HepG2 (cell line): ENCODE results near the gene CDK5RAP2. TPM values are rescaled to one million over a fixed set of nuclear protein-coding genes. Genes with fewer than 3 reads are reported as not detected.

ENCODE experiments used
- ATAC-seq: fragments of 200-7000 bp; cut with Tn5 transposase; 3 replicates; pipeline ENCODE4 v1.9.1; 2020; ENCODE audit warnings: mild to moderate bottlenecking, moderate library complexity
- BruUV-seq: library from RNA; stranded (reverse); fragments of 400-500 nt; replicated peaks from 2 replicates; lab custom pipeline; 2021; lab: Mats Ljungman, UMichigan
- CTCF ChIA-PET: fragments of 300-600 bp; formaldehyde crosslinking; extraction: SDS; loops from one replicate; lab custom pipeline; 2021; ENCODE audit warnings: low total read pairs, inconsistent platforms, low intra/inter-chr PET ratio; lab: Yijun Ruan, JAX
- POLR2A ChIA-PET: fragments of 350-600 bp; sonication (Branson Sonifier 250); formaldehyde crosslinking; loops from one replicate; lab custom pipeline; 2020; ENCODE audit warnings: antibody characterized with exemption, inconsistent platforms; lab: Yijun Ruan, JAX
- DNase-seq: peaks from one replicate; pipeline ENCODE4 v3.0.0-alpha.2; 2015; ENCODE audit warnings: low spot score
- FAIRE-seq: peaks from 3 replicates; lab custom pipeline; 2011; peaks lifted over from hg19 to GRCh38; lab: Jason Lieb, UNC
- H2AFZ ChIP-seq: one replicate; pipeline ENCODE4 v1.6.1; 2011; ENCODE audit warnings: low read length, inconsistent platforms
- H3K27ac ChIP-seq: fragments of 300-600 bp; 3 replicates; pipeline ENCODE4 v1.8.0; 2011; ENCODE audit warnings: mixed run types, mild to moderate bottlenecking, mixed read lengths, low read length, inconsistent platforms; ENCODE audit not compliant: insufficient read depth; ENCODE audit errors: extremely low read length
- H3K27me3 ChIP-seq, 2 experiments: fragments of 200-600 bp in 1 of 2; 2 replicates in 1 of 2; 3 replicates in 1 of 2; pipeline versions ENCODE4 v1.6.0 to v1.8.0; 2011; ENCODE audit warnings: low read length in 2 of 2, mild to moderate bottlenecking in 2 of 2, moderate library complexity in 2 of 2, inconsistent platforms in 1 of 2; ENCODE audit not compliant: insufficient read depth in 2 of 2, control insufficient read depth in 1 of 2
- H3K36me3 ChIP-seq, 2 experiments: fragments of 200-600 bp in 1 of 2; replicated peaks in 1 of 2; 2 replicates in 1 of 2; 3 replicates in 1 of 2; pipeline versions ENCODE4 v1.5.1 to v1.8.0; 2011; ENCODE audit warnings: low read length in 2 of 2, inconsistent platforms in 1 of 2; ENCODE audit not compliant: insufficient read depth in 2 of 2, control insufficient read depth in 1 of 2
- H3K4me1 ChIP-seq: 2 replicates; pipeline ENCODE4 v1.5.1; 2012; ENCODE audit warnings: low read length, inconsistent platforms; ENCODE audit not compliant: insufficient read depth
- H3K4me2 ChIP-seq: 2 replicates; pipeline ENCODE4 v1.6.0; 2011; ENCODE audit warnings: low read depth, low read length, inconsistent platforms
- H3K4me3 ChIP-seq, 3 experiments: fragments of 200-600 bp in 1 of 3; sonication (generic), shearing (Covaris generic) in 1 of 3; replicated peaks in 1 of 3; 2 replicates each; pipeline ENCODE4 v1.5.1; 2011 to 2016; ENCODE audit warnings: low read length in 3 of 3, inconsistent platforms in 2 of 3, low read depth in 2 of 3, mild to moderate bottlenecking in 2 of 3, control low read depth in 1 of 3, mixed read lengths in 1 of 3; ENCODE audit not compliant: insufficient read depth in 1 of 3
- H3K79me2 ChIP-seq: one replicate; pipeline ENCODE4 v1.6.1; 2011; ENCODE audit warnings: low read length, inconsistent platforms; ENCODE audit not compliant: insufficient read depth
- H3K9ac ChIP-seq: 2 replicates; pipeline ENCODE4 v1.6.0; 2011; ENCODE audit warnings: mild to moderate bottlenecking, low read depth, low read length, inconsistent platforms; ENCODE audit not compliant: insufficient read depth
- H3K9me3 ChIP-seq: 2 replicates; pipeline ENCODE4 v1.5.1; 2012; ENCODE audit warnings: mild to moderate bottlenecking, low read length
- H4K20me1 ChIP-seq: 2 replicates; pipeline ENCODE4 v1.6.0; 2011; ENCODE audit warnings: inconsistent platforms, mild to moderate bottlenecking, low read length, moderate library complexity; ENCODE audit not compliant: insufficient read depth
- AGO2 ChIP-seq: fragments of 200-400 bp; formaldehyde crosslinking; optimal IDR thresholded peaks from 2 replicates; pipeline ENCODE3; 2017; ENCODE audit warnings: mild to moderate bottlenecking, low read depth, low read length, moderate library complexity
- CHD4 ChIP-seq: fragments of 200-600 bp; sonication (generic); IDR thresholded peaks from 2 replicates; pipeline ENCODE4 v1.7.0; 2017; ENCODE audit warnings: mild to moderate bottlenecking, low read length, borderline replicate concordance
- CSRNP1 ChIP-seq: sonication (generic); formaldehyde crosslinking; IDR thresholded peaks from 2 replicates; pipeline ENCODE4 v1.8.1; 2023; ENCODE audit warnings: mild to moderate bottlenecking, missing genetic modification reagents
- GATA4 ChIP-seq: sonication (generic); IDR thresholded peaks from 2 replicates; pipeline ENCODE4 v1.6.1; 2016; ENCODE audit warnings: antibody characterized with exemption, low read depth, borderline replicate concordance
- HNRNPL ChIP-seq: fragments of 200-400 bp; formaldehyde crosslinking; IDR thresholded peaks from 2 replicates; pipeline ENCODE4 v1.6.1; 2017; ENCODE audit warnings: mild to moderate bottlenecking, low read depth, low read length
- HNRNPLL ChIP-seq: fragments of 200-400 bp; formaldehyde crosslinking; IDR thresholded peaks from 2 replicates; pipeline ENCODE4 v1.6.1; 2017; ENCODE audit warnings: mild to moderate bottlenecking, low read depth, low read length; ENCODE audit not compliant: poor library complexity, severe bottlenecking
- KDM1A ChIP-seq: IDR thresholded peaks from 2 replicates; pipeline ENCODE4 v1.6.1; 2016; ENCODE audit warnings: missing compliant biosample characterization
- KLF15 ChIP-seq: sonication (generic); formaldehyde crosslinking; IDR thresholded peaks from 2 replicates; pipeline ENCODE4 v1.8.1; 2023; ENCODE audit warnings: borderline replicate concordance, mild to moderate bottlenecking, inconsistent platforms, missing genetic modification reagents, mixed read lengths
- NCOA2 ChIP-seq: sonication (generic); formaldehyde crosslinking; IDR thresholded peaks from 2 replicates; pipeline ENCODE4 v1.8.0; 2022; ENCODE audit warnings: inconsistent platforms
- NFATC3 ChIP-seq: sonication (generic); formaldehyde crosslinking; IDR thresholded peaks from 2 replicates; pipeline ENCODE4 v1.5.1; 2020; ENCODE audit warnings: mild to moderate bottlenecking, missing genetic modification reagents
- SYNCRIP ChIP-seq: fragments of 200-400 bp; formaldehyde crosslinking; IDR thresholded peaks from 2 replicates; pipeline ENCODE4 v1.6.1; 2018; ENCODE audit warnings: mild to moderate bottlenecking, low read depth, low read length; ENCODE audit not compliant: insufficient read depth
- TGIF2 ChIP-seq: IDR thresholded peaks from 2 replicates; pipeline ENCODE4 v1.6.1; 2016; ENCODE audit warnings: control low read depth, missing compliant biosample characterization
- ZBTB25 ChIP-seq: IDR thresholded peaks from 2 replicates; pipeline ENCODE4 v1.6.1; 2018; ENCODE audit warnings: missing genetic modification reagents
- ZMYM3 ChIP-seq: sonication (generic); formaldehyde crosslinking; IDR thresholded peaks from 2 replicates; pipeline ENCODE4 v1.5.1; 2020; ENCODE audit warnings: mild to moderate bottlenecking, missing genetic modification reagents
- ZNF160 ChIP-seq: sonication (generic); formaldehyde crosslinking; IDR thresholded peaks from 2 replicates; pipeline ENCODE4 v1.8.0; 2022; ENCODE audit warnings: mild to moderate bottlenecking, inconsistent platforms, missing genetic modification reagents
- ZNF317 ChIP-seq: sonication (generic); formaldehyde crosslinking; IDR thresholded peaks from 2 replicates; pipeline ENCODE4 v1.5.0; 2020; ENCODE audit warnings: mild to moderate bottlenecking, missing genetic modification reagents
- ZNF431 ChIP-seq: sonication (generic); formaldehyde crosslinking; IDR thresholded peaks from 2 replicates; pipeline ENCODE4 v1.9.0; 2022; ENCODE audit warnings: missing genetic modification reagents, low read depth, mild to moderate bottlenecking, borderline replicate concordance
- ZNF432 ChIP-seq: sonication (generic); formaldehyde crosslinking; IDR thresholded peaks from 2 replicates; pipeline ENCODE4 v1.5.0; 2020; ENCODE audit warnings: missing genetic modification reagents, mild to moderate bottlenecking, borderline replicate concordance
- ZNF563 ChIP-seq: sonication (generic); formaldehyde crosslinking; IDR thresholded peaks from 2 replicates; pipeline ENCODE4 v1.8.0; 2022; ENCODE audit warnings: mild to moderate bottlenecking, moderate library complexity, missing genetic modification reagents
- ZNF605 ChIP-seq: sonication (generic); formaldehyde crosslinking; IDR thresholded peaks from 2 replicates; pipeline ENCODE4 v1.8.0; 2022; ENCODE audit warnings: mild to moderate bottlenecking, missing genetic modification reagents
- ZNF629 ChIP-seq: sonication (generic); formaldehyde crosslinking; conservative IDR thresholded peaks from 2 replicates; pipeline ENCODE4 v1.5.0; 2020; ENCODE audit warnings: missing genetic modification reagents
- ZNF768 ChIP-seq: sonication (generic); formaldehyde crosslinking; IDR thresholded peaks from 2 replicates; pipeline ENCODE4 v1.4.0; 2020; ENCODE audit warnings: missing genetic modification reagents
- ZNF781 ChIP-seq: sonication (generic); formaldehyde crosslinking; IDR thresholded peaks from 2 replicates; pipeline ENCODE4 v1.5.1; 2020; ENCODE audit warnings: borderline replicate concordance, mild to moderate bottlenecking, missing genetic modification reagents; ENCODE audit errors: not compliant biosample characterization
- WGBS: methylation state at CpG from one replicate; pipeline ENCODE4 v1.1.6; 2017; ENCODE audit warnings: low lambda C conversion rate; 5-methylcytosine and 5-hydroxymethylcytosine counted together
- in situ Hi-C: cut with HindIII; loops from 2 replicates; pipeline ENCODE4 v1.10.0; 2017; ENCODE audit warnings: low pct_unique_long_range_greater_than_20kb; ENCODE audit not compliant: extremely low pct_ligation_motif_present
- intact Hi-C: fragments of 100-400 bp; cut with micrococcal nuclease; formaldehyde crosslinking; loops from one replicate; pipeline ENCODE4 v1.10.0; 2022; ENCODE audit not compliant: unreplicated experiment
- polyA plus RNA-seq, 8 experiments: library from polyadenylated mRNA; depleted of rRNA in 3 of 8; stranded (reverse) in 7 of 8; unstranded in 1 of 8; fragments of >200 nt; fragmentation: Illumina TruSeq in 4 of 8; extraction: Trizol in 4 of 8; gene quantifications; 2 replicates each; pipeline versions ENCODE4 v1.2.1 to v1.2.3, GENCODE V29; 2011 to 2016; ENCODE audit warnings: low read depth in 4 of 8, missing spikeins in 1 of 8, mixed read lengths in 1 of 8; ENCODE audit not compliant: insufficient read depth in 1 of 8
- total RNA-seq, 5 experiments: library from RNA; depleted of rRNA; stranded (reverse); fragments of >200 nt; fragmentation: Illumina TruSeq; extraction: Trizol; gene quantifications; 2 replicates each; pipeline ENCODE4 v1.2.3, GENCODE V29; 2016; ENCODE audit warnings: low read depth in 1 of 5

CDK5RAP2 gene
- total and polyA plus RNA-seq, 2 of the 13 experiments (the other 11 are each of a cell fraction or from before 2014, with no cell fraction given) = 31.8 to 42.2 TPM

- peak overlapping the region; percentile 94 for H3K27ac ChIP-seq
- BruUV-seq = TSS peak; percentile 33
- CTCF ChIA-PET = no interaction called here
- H3K36me3 ChIP-seq = peaks cover 1 to 17% of the 10 kb centered on the region in 2 experiments
- H3K4me2 ChIP-seq = peak overlapping the region; percentile 70
- intact Hi-C loops (no loop called here), in situ Hi-C loops (no loop called here)
- H3K27me3 ChIP-seq = no peaks in the 10 kb centered on the region
- POLR2A ChIA-PET = interaction anchor here (0.8 to 2.3 kb wide), 7 partner anchors 10 to 186 kb away, joined by 3 to 20 read pairs (median 5); no protein-coding TSS in a partner anchor
- FAIRE-seq = no peak
- H3K4me3 ChIP-seq = peak overlapping the region in 2 of 3 experiments; percentile 13 to 46; a peak in 2 of 6 replicates
- 39% methylated on average over 16 of the region's 16 CpGs for WGBS
- no peak overlapping the region for H2AFZ ChIP-seq
- DNase-seq = no peak
- ATAC-seq = no peak
- peak overlapping the region; percentile 60 for H3K9ac ChIP-seq
- H3K9me3 ChIP-seq = no peaks in the 10 kb centered on the region
- H4K20me1 ChIP-seq = no peaks in the 10 kb centered on the region
- H3K4me1 ChIP-seq = peaks cover 82% of the 10 kb centered on the region
- H3K79me2 ChIP-seq = no peaks in the 10 kb centered on the region
- TF ChIP-seq ZNF431 = 0 out of 2 replicates have a peak, but pooled peaks have one; percentile 31
- TF ChIP-seq GATA4 = no peak
- TF ChIP-seq KLF15 = no peak
- TF ChIP-seq SYNCRIP = no peak
- peak; percentile 96 for TF ChIP-seq ZNF629 (CRISPR knock-in tag)
- TF ChIP-seq TGIF2 (CRISPR knock-in tag) = no peak
- TF ChIP-seq ZNF563 (CRISPR knock-in tag) = no peak
- TF ChIP-seq ZNF605 (CRISPR knock-in tag) = 0 out of 2 replicates have a peak, but pooled peaks have one; percentile 14
- TF ChIP-seq ZBTB25 (CRISPR knock-in tag) = no peak
- no peak for TF ChIP-seq ZNF432 (CRISPR knock-in tag)
- TF ChIP-seq CSRNP1 (CRISPR knock-in tag) = 0 out of 2 replicates have a peak, but pooled peaks have one; percentile 27
- TF ChIP-seq HNRNPL = no peak
- TF ChIP-seq NCOA2 = no peak
- TF ChIP-seq NFATC3 = no peak
- TF ChIP-seq ZNF781 (CRISPR knock-in tag) = peak; percentile 47
- no peak for TF ChIP-seq HNRNPLL
- 0 out of 2 replicates have a peak, but pooled peaks have one; percentile 20 for TF ChIP-seq ZNF317 (CRISPR knock-in tag)
- TF ChIP-seq ZNF768 (CRISPR knock-in tag) = peak; percentile 13; the same call in 1 of the 2 replicates
- TF ChIP-seq ZMYM3 (CRISPR knock-in tag) = peak; percentile 86
- 0 out of 2 replicates have a peak, but pooled peaks have one; percentile 21 for TF ChIP-seq KDM1A (CRISPR knock-in tag)
- peak; percentile 61; the same call in 1 of the 2 replicates for TF ChIP-seq CHD4
- peak; percentile 0 for TF ChIP-seq AGO2
- TF ChIP-seq ZNF160 (CRISPR knock-in tag) = no peak
Observed at GRCh38 chr9:120385606-120386389, 194.2 kb downstream of the CDK5RAP2 start.
